ENCODE results near the gene APOBEC2. TPM values are rescaled to one million over a fixed set of nuclear protein-coding genes. Genes with fewer than 3 reads are reported as not detected.

Gene APOBEC2
- total and polyA plus RNA-seq, 2 of the 13 experiments (the other 11 are each of a cell fraction or from before 2014, with no cell fraction given): 0.09 TPM; not detected in 1

DNA sequence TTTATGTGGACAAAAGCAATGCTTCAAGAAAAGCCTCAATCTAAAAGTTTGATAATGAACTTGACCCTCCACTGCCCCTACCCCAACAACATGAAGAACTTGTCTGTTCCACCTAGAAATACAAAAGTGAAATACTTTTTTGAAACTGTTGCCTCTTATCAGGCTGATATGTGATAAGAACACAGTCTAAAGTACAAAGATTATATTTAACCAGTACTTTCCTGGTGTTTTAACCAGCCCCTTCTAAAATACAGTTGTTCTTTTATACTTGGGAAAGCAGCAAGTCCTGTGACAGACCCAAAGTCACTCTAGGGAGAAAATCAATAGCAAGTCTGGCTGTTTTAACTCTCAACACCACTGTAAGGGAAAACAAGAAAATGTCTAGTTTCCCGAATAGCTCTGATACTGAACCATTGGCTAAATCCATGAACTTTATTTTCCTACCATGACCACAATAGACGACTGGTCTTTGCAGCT is 12.6 kb downstream of the APOBEC2 start (continued):
- no peak for TF ChIP-seq ZNF660 (CRISPR knock-in tag; IDR thresholded peaks at IDR 0.05; ENCODE audit: borderline replicate concordance, low read depth)
- peak; percentile 93 for TF ChIP-seq NCOA2 (CRISPR knock-in tag; IDR thresholded peaks at IDR 0.05)
- no peak for TF ChIP-seq ZNF101 (CRISPR knock-in tag; IDR thresholded peaks at IDR 0.05; ENCODE audit: borderline replicate concordance, low read depth)
- no peak for TF ChIP-seq RFX1 (IDR thresholded peaks at IDR 0.05)
- TF ChIP-seq CC2D1A (CRISPR knock-in tag; IDR thresholded peaks at IDR 0.05): no peak
- TF ChIP-seq, protein P1, sequence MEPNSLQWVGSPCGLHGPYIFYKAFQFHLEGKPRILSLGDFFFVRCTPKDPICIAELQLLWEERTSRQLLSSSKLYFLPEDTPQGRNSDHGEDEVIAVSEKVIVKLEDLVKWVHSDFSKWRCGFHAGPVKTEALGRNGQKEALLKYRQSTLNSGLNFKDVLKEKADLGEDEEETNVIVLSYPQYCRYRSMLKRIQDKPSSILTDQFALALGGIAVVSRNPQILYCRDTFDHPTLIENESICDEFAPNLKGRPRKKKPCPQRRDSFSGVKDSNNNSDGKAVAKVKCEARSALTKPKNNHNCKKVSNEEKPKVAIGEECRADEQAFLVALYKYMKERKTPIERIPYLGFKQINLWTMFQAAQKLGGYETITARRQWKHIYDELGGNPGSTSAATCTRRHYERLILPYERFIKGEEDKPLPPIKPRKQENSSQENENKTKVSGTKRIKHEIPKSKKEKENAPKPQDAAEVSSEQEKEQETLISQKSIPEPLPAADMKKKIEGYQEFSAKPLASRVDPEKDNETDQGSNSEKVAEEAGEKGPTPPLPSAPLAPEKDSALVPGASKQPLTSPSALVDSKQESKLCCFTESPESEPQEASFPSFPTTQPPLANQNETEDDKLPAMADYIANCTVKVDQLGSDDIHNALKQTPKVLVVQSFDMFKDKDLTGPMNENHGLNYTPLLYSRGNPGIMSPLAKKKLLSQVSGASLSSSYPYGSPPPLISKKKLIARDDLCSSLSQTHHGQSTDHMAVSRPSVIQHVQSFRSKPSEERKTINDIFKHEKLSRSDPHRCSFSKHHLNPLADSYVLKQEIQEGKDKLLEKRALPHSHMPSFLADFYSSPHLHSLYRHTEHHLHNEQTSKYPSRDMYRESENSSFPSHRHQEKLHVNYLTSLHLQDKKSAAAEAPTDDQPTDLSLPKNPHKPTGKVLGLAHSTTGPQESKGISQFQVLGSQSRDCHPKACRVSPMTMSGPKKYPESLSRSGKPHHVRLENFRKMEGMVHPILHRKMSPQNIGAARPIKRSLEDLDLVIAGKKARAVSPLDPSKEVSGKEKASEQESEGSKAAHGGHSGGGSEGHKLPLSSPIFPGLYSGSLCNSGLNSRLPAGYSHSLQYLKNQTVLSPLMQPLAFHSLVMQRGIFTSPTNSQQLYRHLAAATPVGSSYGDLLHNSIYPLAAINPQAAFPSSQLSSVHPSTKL (CRISPR knock-in tag; IDR thresholded peaks at IDR 0.05): peak; percentile 94
- TF ChIP-seq ZFP36 (IDR thresholded peaks at IDR 0.05; ENCODE audit: borderline replicate concordance, low read depth, low read length, partially characterized antibody): no peak
- 0 out of 2 replicates have a peak, but pooled peaks have one; percentile 17 for TF ChIP-seq KMT2A (CRISPR knock-in tag; IDR thresholded peaks at IDR 0.05)
- no peak for TF ChIP-seq NFKB2 (CRISPR knock-in tag; IDR thresholded peaks at IDR 0.05; ENCODE audit: borderline replicate concordance)
- no peak for TF ChIP-seq FOSL1 (CRISPR knock-in tag; IDR thresholded peaks at IDR 0.05; ENCODE audit: borderline replicate concordance)
- no peak for TF ChIP-seq POLR2A (IDR thresholded peaks at IDR 0.05; ENCODE audit: insufficient read depth in 1 of 2, low read depth in 2 of 2, low read length in 2 of 2)
- no peak for TF ChIP-seq LCORL (IDR thresholded peaks at IDR 0.05)
- TF ChIP-seq LCORL (CRISPR knock-in tag; IDR thresholded peaks at IDR 0.05): peak; percentile 86
- TF ChIP-seq PBX3 (CRISPR knock-in tag; IDR thresholded peaks at IDR 0.05; ENCODE audit: borderline replicate concordance): no peak
- TF ChIP-seq KDM1A (CRISPR knock-in tag; IDR thresholded peaks at IDR 0.05): no peak
- no peak for TF ChIP-seq AHR (CRISPR knock-in tag; IDR thresholded peaks at IDR 0.05)
- no peak for TF ChIP-seq ZNF253 (CRISPR knock-in tag; IDR thresholded peaks at IDR 0.05; ENCODE audit: borderline replicate concordance)
- no peak for TF ChIP-seq SP1 (IDR thresholded peaks at IDR 0.05)
- no peak for TF ChIP-seq SP1 (CRISPR knock-in tag; IDR thresholded peaks at IDR 0.05)
- no peak for TF ChIP-seq ZNF816 (CRISPR knock-in tag; IDR thresholded peaks at IDR 0.05; ENCODE audit: borderline replicate concordance)
- TF ChIP-seq ZNF136 (CRISPR knock-in tag; IDR thresholded peaks at IDR 0.05; ENCODE audit: low read depth): no peak
- TF ChIP-seq, protein P2, sequence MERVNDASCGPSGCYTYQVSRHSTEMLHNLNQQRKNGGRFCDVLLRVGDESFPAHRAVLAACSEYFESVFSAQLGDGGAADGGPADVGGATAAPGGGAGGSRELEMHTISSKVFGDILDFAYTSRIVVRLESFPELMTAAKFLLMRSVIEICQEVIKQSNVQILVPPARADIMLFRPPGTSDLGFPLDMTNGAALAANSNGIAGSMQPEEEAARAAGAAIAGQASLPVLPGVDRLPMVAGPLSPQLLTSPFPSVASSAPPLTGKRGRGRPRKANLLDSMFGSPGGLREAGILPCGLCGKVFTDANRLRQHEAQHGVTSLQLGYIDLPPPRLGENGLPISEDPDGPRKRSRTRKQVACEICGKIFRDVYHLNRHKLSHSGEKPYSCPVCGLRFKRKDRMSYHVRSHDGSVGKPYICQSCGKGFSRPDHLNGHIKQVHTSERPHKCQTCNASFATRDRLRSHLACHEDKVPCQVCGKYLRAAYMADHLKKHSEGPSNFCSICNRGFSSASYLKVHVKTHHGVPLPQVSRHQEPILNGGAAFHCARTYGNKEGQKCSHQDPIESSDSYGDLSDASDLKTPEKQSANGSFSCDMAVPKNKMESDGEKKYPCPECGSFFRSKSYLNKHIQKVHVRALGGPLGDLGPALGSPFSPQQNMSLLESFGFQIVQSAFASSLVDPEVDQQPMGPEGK (CRISPR knock-in tag; IDR thresholded peaks at IDR 0.05): peak; percentile 80
- TF ChIP-seq, protein P3, sequence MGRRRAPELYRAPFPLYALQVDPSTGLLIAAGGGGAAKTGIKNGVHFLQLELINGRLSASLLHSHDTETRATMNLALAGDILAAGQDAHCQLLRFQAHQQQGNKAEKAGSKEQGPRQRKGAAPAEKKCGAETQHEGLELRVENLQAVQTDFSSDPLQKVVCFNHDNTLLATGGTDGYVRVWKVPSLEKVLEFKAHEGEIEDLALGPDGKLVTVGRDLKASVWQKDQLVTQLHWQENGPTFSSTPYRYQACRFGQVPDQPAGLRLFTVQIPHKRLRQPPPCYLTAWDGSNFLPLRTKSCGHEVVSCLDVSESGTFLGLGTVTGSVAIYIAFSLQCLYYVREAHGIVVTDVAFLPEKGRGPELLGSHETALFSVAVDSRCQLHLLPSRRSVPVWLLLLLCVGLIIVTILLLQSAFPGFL (CRISPR knock-in tag; IDR thresholded peaks at IDR 0.05): no peak
- no peak for TF ChIP-seq ZNF83 (CRISPR knock-in tag; IDR thresholded peaks at IDR 0.05; ENCODE audit: borderline replicate concordance)
- TF ChIP-seq U2AF1 (optimal IDR thresholded peaks at IDR 0.05; ENCODE audit: low read depth, low read length): no peak
- no peak for TF ChIP-seq ZNF678 (CRISPR knock-in tag; IDR thresholded peaks at IDR 0.05)
